Loucy (cell line): ENCODE data around the gene PRR22.

Experiments
- H2AFZ ChIP-seq: fragments of 200-600 bp; sonication (generic); 2 replicates; pipeline ENCODE4 v1.6.0; 2016; ENCODE audit warnings: antibody characterized with exemption, mild to moderate bottlenecking, low read length, moderate library complexity
- H3F3A ChIP-seq: fragments of 200-600 bp; 2 replicates; pipeline ENCODE4 v1.6.0; 2016; ENCODE audit warnings: antibody characterized with exemption, low read depth, mild to moderate bottlenecking
- H3K27me3 ChIP-seq: fragments of 200-600 bp; sonication (generic); 2 replicates; pipeline ENCODE4 v1.6.1; 2014; ENCODE audit warnings: low read length, mild to moderate bottlenecking; ENCODE audit not compliant: insufficient read depth, poor library complexity, severe bottlenecking
- H3K36me3 ChIP-seq: fragments of 200-600 bp; sonication (generic); 2 replicates; pipeline ENCODE4 v1.6.1; 2016; ENCODE audit warnings: low read length; ENCODE audit not compliant: insufficient read depth
- H3K4me1 ChIP-seq: fragments of 200-600 bp; sonication (generic); 2 replicates; pipeline ENCODE4 v1.5.1; 2014; ENCODE audit warnings: low read length, mild to moderate bottlenecking; ENCODE audit not compliant: insufficient read depth, poor library complexity, severe bottlenecking
- H3K4me2 ChIP-seq: fragments of 200-600 bp; sonication (generic); 2 replicates; pipeline ENCODE4 v1.6.0; 2014; ENCODE audit warnings: antibody characterized with exemption, low read length, low read depth, mild to moderate bottlenecking; ENCODE audit not compliant: poor library complexity, severe bottlenecking
- H3K4me3 ChIP-seq: fragments of 200-600 bp; sonication (generic); 2 replicates; pipeline ENCODE4 v1.5.1; 2014; ENCODE audit warnings: low read length, mild to moderate bottlenecking, mixed read lengths; ENCODE audit not compliant: poor library complexity, severe bottlenecking
- H3K79me2 ChIP-seq: fragments of 200-600 bp; sonication (generic); 2 replicates; pipeline ENCODE4 v1.6.1; 2014; ENCODE audit warnings: low read length; ENCODE audit not compliant: insufficient read depth
- H3K9ac ChIP-seq: fragments of 200-600 bp; sonication (generic); 2 replicates; pipeline ENCODE4 v1.6.0; 2014; ENCODE audit warnings: mild to moderate bottlenecking, low read depth, low read length, moderate library complexity; ENCODE audit not compliant: poor library complexity, severe bottlenecking
- H3K9me2 ChIP-seq: fragments of 200-600 bp; sonication (generic); replicated peaks from 2 replicates; pipeline ENCODE4 v1.6.1; 2016; ENCODE audit warnings: low read depth, low read length, mixed read lengths
- H3K9me3 ChIP-seq: fragments of 200-600 bp; sonication (generic); 2 replicates; pipeline ENCODE4 v1.6.1; 2014; ENCODE audit warnings: mild to moderate bottlenecking, antibody characterized with exemption, low read length, low read depth; ENCODE audit not compliant: insufficient read depth
- H4K20me1 ChIP-seq: fragments of 200-600 bp; sonication (generic); 2 replicates; pipeline ENCODE4 v1.6.0; 2014; ENCODE audit warnings: antibody characterized with exemption, low read length, mild to moderate bottlenecking; ENCODE audit not compliant: insufficient read depth, poor library complexity, severe bottlenecking
- CTCF ChIP-seq: fragments of 200-600 bp; sonication (generic); conservative IDR thresholded peaks from 2 replicates; pipeline ENCODE4 v1.5.1; 2014; ENCODE audit warnings: mild to moderate bottlenecking, antibody characterized with exemption, low read length
- EZH2phosphoT487 ChIP-seq: fragments of 200-600 bp; IDR thresholded peaks from 2 replicates; pipeline ENCODE4 v1.6.1; 2018; ENCODE audit warnings: antibody characterized with exemption, mild to moderate bottlenecking, moderate library complexity, borderline replicate concordance

The PRR22 gene

GRCh38 chr19:5795382-5795919, 10.9 kb upstream of the PRR22 start:
- H3K4me1 ChIP-seq: peaks cover 2% of the 10 kb centered on the region
- no peaks in the 10 kb centered on the region for H3K79me2 ChIP-seq
- H3F3A ChIP-seq: no peaks in the 10 kb centered on the region
- no peaks in the 10 kb centered on the region for H3K27me3 ChIP-seq
- H3K4me2 ChIP-seq: no peak overlapping the region
- H2AFZ ChIP-seq: no peak overlapping the region
- no peak overlapping the region for H3K9ac ChIP-seq
- no peaks in the 10 kb centered on the region for H4K20me1 ChIP-seq
- H3K4me3 ChIP-seq: no peak overlapping the region
- no peaks in the 10 kb centered on the region for H3K36me3 ChIP-seq
- no peaks in the 10 kb centered on the region for H3K9me3 ChIP-seq
- TF ChIP-seq EZH2phosphoT487 (no peak), CTCF (no peak)
- no peaks in the 10 kb centered on the region for H3K9me2 ChIP-seq

DNA sequence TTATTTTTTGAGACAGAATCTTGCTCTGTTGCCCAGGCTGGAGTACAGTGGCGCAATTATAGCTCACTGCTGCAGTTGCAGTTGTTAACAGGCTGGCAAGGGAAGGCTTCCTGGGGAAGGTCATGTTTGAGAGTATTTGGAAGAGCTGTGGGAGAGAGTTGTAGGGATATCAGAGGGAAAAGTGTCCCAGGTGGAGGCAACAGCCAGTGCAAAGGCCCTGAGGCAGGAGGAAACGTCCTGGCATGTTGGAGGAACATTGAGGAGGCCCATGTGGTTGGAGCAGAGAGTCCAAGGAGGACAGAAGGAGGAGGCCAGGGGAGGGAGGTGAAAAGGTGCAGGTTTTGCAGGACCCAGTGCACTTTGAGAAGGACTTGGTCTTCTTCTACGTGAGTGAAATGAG, 8.6 kb upstream of the PRR22 start:
- Histone ChIP-seq H3K9me3 (no peaks in the 10 kb centered on the region), H3F3A (no peaks in the 10 kb centered on the region), H3K9me2 (no peaks in the 10 kb centered on the region), H3K9ac (no peak overlapping the region), H3K36me3 (peaks cover 11% of the 10 kb centered on the region; the same call in 1 of the 2 replicates), H3K4me2 (no peak overlapping the region), H2AFZ (no peak overlapping the region), H3K27me3 (no peaks in the 10 kb centered on the region), H3K4me1 (peaks cover 8% of the 10 kb centered on the region), H3K79me2 (peaks cover 12% of the 10 kb centered on the region; the same call in 1 of the 2 replicates), H4K20me1 (peaks cover 8% of the 10 kb centered on the region), H3K4me3 (no peak overlapping the region)
- no peak for TF ChIP-seq CTCF
- no peak for TF ChIP-seq EZH2phosphoT487

GRCh38 chr19:5792224-5792623, 7.7 kb upstream of the PRR22 start:
- Histone ChIP-seq H3K4me1 (peaks cover 8% of the 10 kb centered on the region), H3K79me2 (peaks cover 21% of the 10 kb centered on the region; the same call in 1 of the 2 replicates), H3K4me2 (no peak overlapping the region), H3K9me2 (no peaks in the 10 kb centered on the region), H3K9me3 (no peaks in the 10 kb centered on the region), H3K27me3 (no peaks in the 10 kb centered on the region), H3K4me3 (no peak overlapping the region), H3K36me3 (peaks cover 15% of the 10 kb centered on the region; the same call in 1 of the 2 replicates), H4K20me1 (peaks cover 8% of the 10 kb centered on the region), H2AFZ (no peak overlapping the region), H3K9ac (no peak overlapping the region), H3F3A (no peaks in the 10 kb centered on the region)
- no peak for TF ChIP-seq EZH2phosphoT487
